H54 (cell line): ENCODE measurements around the gene TUBB6.

Experiments
- DNase-seq: peaks from one replicate; pipeline ENCODE4 v3.0.0; 2011; ENCODE audit warnings: low spot score, mixed read lengths; ENCODE audit not compliant: insufficient read length
- FAIRE-seq: peaks from 3 replicates; lab custom pipeline; 2011; peaks lifted over from hg19 to GRCh38; lab: Jason Lieb, UNC
- POLR2A ChIP-seq: IDR thresholded peaks from 2 replicates; pipeline ENCODE4 v1.6.1; 2011; ENCODE audit warnings: low read depth, mild to moderate bottlenecking, low read length

The TUBB6 gene

GRCh38 chr18:12282442-12283039 is 25.5 kb upstream of the TUBB6 start:
- no peak for TF ChIP-seq POLR2A
- FAIRE-seq (no peak), DNase-seq (no peak)

GRCh38 chr18:12283256-12283655 is 24.8 kb upstream of the TUBB6 start:
- no peak for FAIRE-seq
- no peak for DNase-seq
- TF ChIP-seq POLR2A: no peak

GRCh38 chr18:12283666-12284065 is 24.4 kb upstream of the TUBB6 start:
- DNase-seq (no peak), FAIRE-seq (no peak)
- no peak for TF ChIP-seq POLR2A

- DNase-seq (no peak), FAIRE-seq (no peak)
- TF ChIP-seq POLR2A: no peak
Measured at GRCh38 chr18:12287131-12287681, 20.8 kb upstream of the TUBB6 start.

GRCh38 chr18:12287684-12288402 is 20.2 kb upstream of the TUBB6 start:
- FAIRE-seq: peak; percentile 96
- DNase-seq: peak; percentile 81
- peak; percentile 30; the same call in 1 of the 2 replicates for TF ChIP-seq POLR2A

GRCh38 chr18:12288403-12288755 is 19.7 kb upstream of the TUBB6 start:
- no peak for DNase-seq
- no peak for FAIRE-seq
- TF ChIP-seq POLR2A: no peak

- no peak for FAIRE-seq
- DNase-seq: no peak
- TF ChIP-seq POLR2A: no peak
Measured at GRCh38 chr18:12290086-12290485, 18.0 kb upstream of the TUBB6 start.

GRCh38 chr18:12291161-12291560 is 16.9 kb upstream of the TUBB6 start:
- FAIRE-seq (no peak), DNase-seq (no peak)
- TF ChIP-seq POLR2A: no peak

GRCh38 chr18:12291690-12292089 is 16.4 kb upstream of the TUBB6 start:
- DNase-seq (no peak), FAIRE-seq (no peak)
- no peak for TF ChIP-seq POLR2A

- no peak for TF ChIP-seq POLR2A
- DNase-seq (no peak), FAIRE-seq (no peak)
Measured at GRCh38 chr18:12293831-12294230, 14.2 kb upstream of the TUBB6 start.

- FAIRE-seq (no peak), DNase-seq (no peak)
- TF ChIP-seq POLR2A: no peak
Measured at GRCh38 chr18:12295389-12296086, 12.5 kb upstream of the TUBB6 start.

- DNase-seq (peak; percentile 61), FAIRE-seq (peak; percentile 64)
- no peak for TF ChIP-seq POLR2A
Measured at GRCh38 chr18:12296087-12296403, 12.0 kb upstream of the TUBB6 start.

GRCh38 chr18:12296457-12296856 is 11.6 kb upstream of the TUBB6 start:
- FAIRE-seq (no peak), DNase-seq (no peak)
- no peak for TF ChIP-seq POLR2A

GRCh38 chr18:12299862-12300261 is 8.2 kb upstream of the TUBB6 start:
- DNase-seq: no peak
- no peak for FAIRE-seq
- no peak for TF ChIP-seq POLR2A
